ENCODE measurements around the gene HNRNPUL1. TPM values are rescaled to one million over a fixed set of nuclear protein-coding genes. Genes with fewer than 3 reads are reported as not detected.

The HNRNPUL1 gene
- total and polyA plus RNA-seq, 9 of the 15 experiments (the other 6 are each of a cell fraction or from before 2014, with no cell fraction given), result 7.3 to 211 (median 85.0) TPM

DNA sequence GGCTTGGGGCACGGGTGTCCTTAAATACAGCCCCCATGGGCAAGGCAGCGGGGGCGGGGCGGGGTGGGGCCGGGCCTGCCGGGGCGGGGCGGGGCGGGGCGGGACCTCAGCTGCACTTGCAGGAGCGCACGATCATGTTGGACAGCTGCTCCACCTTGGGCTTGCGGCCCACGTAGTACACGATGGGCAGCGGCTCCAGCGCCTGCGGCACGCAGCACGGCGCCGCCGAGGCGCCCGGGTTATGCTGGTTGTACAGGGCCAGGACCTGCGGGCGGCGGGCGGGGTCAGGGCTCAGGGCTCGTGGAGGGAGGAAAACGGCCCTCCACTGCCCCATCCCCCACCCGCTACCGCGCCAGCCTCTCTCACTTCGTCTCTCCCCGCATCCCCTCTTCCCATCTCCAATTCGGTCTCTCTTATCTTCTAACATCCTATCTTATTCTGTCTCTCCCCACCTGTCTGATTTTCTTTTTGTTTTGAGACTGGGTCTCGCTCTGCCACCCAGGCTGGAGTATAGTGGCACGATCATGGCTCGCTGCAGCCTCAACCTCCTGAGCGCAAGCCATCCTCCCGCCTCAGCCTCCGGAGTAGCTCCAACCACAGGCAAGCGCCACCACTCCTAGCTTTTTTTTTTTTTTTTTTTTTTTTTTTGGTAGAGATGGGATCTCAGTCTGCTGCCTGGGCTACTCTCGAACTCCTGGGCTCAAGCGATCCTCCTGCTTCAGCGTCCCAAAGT is 66.9 kb downstream of the HNRNPUL1 start (continued):
- TF ChIP-seq, protein P1, sequence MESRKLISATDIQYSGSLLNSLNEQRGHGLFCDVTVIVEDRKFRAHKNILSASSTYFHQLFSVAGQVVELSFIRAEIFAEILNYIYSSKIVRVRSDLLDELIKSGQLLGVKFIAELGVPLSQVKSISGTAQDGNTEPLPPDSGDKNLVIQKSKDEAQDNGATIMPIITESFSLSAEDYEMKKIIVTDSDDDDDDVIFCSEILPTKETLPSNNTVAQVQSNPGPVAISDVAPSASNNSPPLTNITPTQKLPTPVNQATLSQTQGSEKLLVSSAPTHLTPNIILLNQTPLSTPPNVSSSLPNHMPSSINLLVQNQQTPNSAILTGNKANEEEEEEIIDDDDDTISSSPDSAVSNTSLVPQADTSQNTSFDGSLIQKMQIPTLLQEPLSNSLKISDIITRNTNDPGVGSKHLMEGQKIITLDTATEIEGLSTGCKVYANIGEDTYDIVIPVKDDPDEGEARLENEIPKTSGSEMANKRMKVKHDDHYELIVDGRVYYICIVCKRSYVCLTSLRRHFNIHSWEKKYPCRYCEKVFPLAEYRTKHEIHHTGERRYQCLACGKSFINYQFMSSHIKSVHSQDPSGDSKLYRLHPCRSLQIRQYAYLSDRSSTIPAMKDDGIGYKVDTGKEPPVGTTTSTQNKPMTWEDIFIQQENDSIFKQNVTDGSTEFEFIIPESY (CRISPR knock-in tag; IDR thresholded peaks at IDR 0.05), result peak; percentile 94
- TF ChIP-seq FOXA1 (IDR thresholded peaks at IDR 0.05; ENCODE audit: borderline replicate concordance), result no peak
- no peak for TF ChIP-seq KDM2B (CRISPR knock-in tag; IDR thresholded peaks at IDR 0.05)
- no peak for TF ChIP-seq ETV5 (CRISPR knock-in tag; IDR thresholded peaks at IDR 0.05; ENCODE audit: low read depth)
- TF ChIP-seq LARP7 (IDR thresholded peaks at IDR 0.05), result no peak
- TF ChIP-seq ZNF175 (CRISPR knock-in tag; IDR thresholded peaks at IDR 0.05; ENCODE audit: low read depth), result no peak
- no peak for TF ChIP-seq COPS2 (conservative IDR thresholded peaks at IDR 0.05)
- TF ChIP-seq, protein P2, sequence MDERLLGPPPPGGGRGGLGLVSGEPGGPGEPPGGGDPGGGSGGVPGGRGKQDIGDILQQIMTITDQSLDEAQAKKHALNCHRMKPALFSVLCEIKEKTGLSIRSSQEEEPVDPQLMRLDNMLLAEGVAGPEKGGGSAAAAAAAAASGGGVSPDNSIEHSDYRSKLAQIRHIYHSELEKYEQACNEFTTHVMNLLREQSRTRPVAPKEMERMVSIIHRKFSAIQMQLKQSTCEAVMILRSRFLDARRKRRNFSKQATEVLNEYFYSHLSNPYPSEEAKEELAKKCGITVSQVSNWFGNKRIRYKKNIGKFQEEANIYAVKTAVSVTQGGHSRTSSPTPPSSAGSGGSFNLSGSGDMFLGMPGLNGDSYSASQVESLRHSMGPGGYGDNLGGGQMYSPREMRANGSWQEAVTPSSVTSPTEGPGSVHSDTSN (CRISPR knock-in tag; IDR thresholded peaks at IDR 0.05; ENCODE audit: low read depth), result no peak
- TF ChIP-seq, protein P2 (tag; conservative IDR thresholded peaks at IDR 0.05; ENCODE audit: low read depth), result no peak
- TF ChIP-seq, protein P3, sequence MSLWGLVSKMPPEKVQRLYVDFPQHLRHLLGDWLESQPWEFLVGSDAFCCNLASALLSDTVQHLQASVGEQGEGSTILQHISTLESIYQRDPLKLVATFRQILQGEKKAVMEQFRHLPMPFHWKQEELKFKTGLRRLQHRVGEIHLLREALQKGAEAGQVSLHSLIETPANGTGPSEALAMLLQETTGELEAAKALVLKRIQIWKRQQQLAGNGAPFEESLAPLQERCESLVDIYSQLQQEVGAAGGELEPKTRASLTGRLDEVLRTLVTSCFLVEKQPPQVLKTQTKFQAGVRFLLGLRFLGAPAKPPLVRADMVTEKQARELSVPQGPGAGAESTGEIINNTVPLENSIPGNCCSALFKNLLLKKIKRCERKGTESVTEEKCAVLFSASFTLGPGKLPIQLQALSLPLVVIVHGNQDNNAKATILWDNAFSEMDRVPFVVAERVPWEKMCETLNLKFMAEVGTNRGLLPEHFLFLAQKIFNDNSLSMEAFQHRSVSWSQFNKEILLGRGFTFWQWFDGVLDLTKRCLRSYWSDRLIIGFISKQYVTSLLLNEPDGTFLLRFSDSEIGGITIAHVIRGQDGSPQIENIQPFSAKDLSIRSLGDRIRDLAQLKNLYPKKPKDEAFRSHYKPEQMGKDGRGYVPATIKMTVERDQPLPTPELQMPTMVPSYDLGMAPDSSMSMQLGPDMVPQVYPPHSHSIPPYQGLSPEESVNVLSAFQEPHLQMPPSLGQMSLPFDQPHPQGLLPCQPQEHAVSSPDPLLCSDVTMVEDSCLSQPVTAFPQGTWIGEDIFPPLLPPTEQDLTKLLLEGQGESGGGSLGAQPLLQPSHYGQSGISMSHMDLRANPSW (CRISPR knock-in tag; IDR thresholded peaks at IDR 0.05), result no peak
- peak; percentile 53; the same call in 1 of the 2 replicates for TF ChIP-seq POLR2G (IDR thresholded peaks at IDR 0.05; ENCODE audit: low read depth, low read length)
- no peak for TF ChIP-seq TAF1 (IDR thresholded peaks at IDR 0.05; ENCODE audit: control insufficient read depth, extremely low read depth, insufficient read depth, low read length, severe bottlenecking)
- TF ChIP-seq FOXJ2 (tag; IDR thresholded peaks at IDR 0.05), result no peak

Measured in K562 (cell line).